H1 (cell line): ENCODE data around the gene SERPINB6. TPM values are rescaled to one million over a fixed set of nuclear protein-coding genes. Genes with fewer than 3 reads are reported as not detected.

ENCODE experiments used
- BRCA1 ChIP-seq: IDR thresholded peaks from 2 replicates; pipeline ENCODE4 v1.6.1; 2012; ENCODE audit warnings: low read depth, low read length, improper control_type of control experiment
- CREB1 ChIP-seq: IDR thresholded peaks from 2 replicates; pipeline ENCODE4 v1.6.1; 2012; ENCODE audit warnings: inconsistent platforms
- EGR1 ChIP-seq: IDR thresholded peaks from 2 replicates; pipeline ENCODE4 v1.6.1; 2011; ENCODE audit warnings: low read depth, low read length, borderline replicate concordance
- GABPA ChIP-seq: IDR thresholded peaks from 2 replicates; pipeline ENCODE4 v1.6.1; 2011; ENCODE audit warnings: mild to moderate bottlenecking, low read length, moderate library complexity, borderline replicate concordance; ENCODE audit not compliant: insufficient read depth
- GTF2F1 ChIP-seq: IDR thresholded peaks from 2 replicates; pipeline ENCODE4 v1.6.1; 2012; ENCODE audit warnings: low read depth, low read length, improper control_type of control experiment, borderline replicate concordance
- POLR2A ChIP-seq, 2 experiments: IDR thresholded peaks; 1 replicate in 1 of 2; 2 replicates in 1 of 2; pipeline ENCODE4 v1.6.1; 2011; ENCODE audit warnings: low read depth in 2 of 2, low read length in 2 of 2, mild to moderate bottlenecking in 2 of 2; ENCODE audit errors: control extremely low read depth in 1 of 2
- SIRT6 ChIP-seq: IDR thresholded peaks from one replicate; pipeline ENCODE4 v1.7.1; 2012; ENCODE audit warnings: low read length, inconsistent platforms
- TCF12 ChIP-seq: IDR thresholded peaks from 2 replicates; pipeline ENCODE4 v1.6.1; 2011; ENCODE audit warnings: low read depth, mild to moderate bottlenecking, low read length
- ZNF274 ChIP-seq: IDR thresholded peaks from 2 replicates; pipeline ENCODE4 v1.7.0; 2012; ENCODE audit warnings: low read length, borderline replicate concordance; ENCODE audit errors: extremely low read depth
- polyA plus RNA-seq, 7 experiments: library from polyadenylated mRNA; depleted of rRNA in 3 of 7; stranded (reverse) in 5 of 7; unstranded in 2 of 7; fragments of >200 nt in 5 of 7; fragments of 200-250 nt in 2 of 7; gene quantifications; 1 replicate in 5 of 7; 2 replicates in 1 of 7; 4 replicates in 1 of 7; pipeline versions ENCODE4 v1.2.1 to v1.2.3, GENCODE V29; 2011 to 2013; ENCODE audit warnings: missing spikeins in 2 of 7, mixed read lengths in 2 of 7
- total RNA-seq: library from RNA; stranded (reverse); fragmentation: NEBNext Ultra II Directional; extraction: Animal tissue kit (Norgen Biotek cat#: 25700); gene quantifications from 2 replicates; pipeline ENCODE4 v1.2.1, GENCODE V29; 2021
- TF ChIP-seq, protein P1 (sequence below): IDR thresholded peaks from 2 replicates; pipeline ENCODE4 v1.6.1; 2012; ENCODE audit warnings: low read length, inconsistent platforms

Gene SERPINB6
- total and polyA plus RNA-seq, 2 of the 8 experiments (the other 6 are each of a cell fraction or from before 2014, with no cell fraction given): 27.2 to 29.4 TPM

DNA sequence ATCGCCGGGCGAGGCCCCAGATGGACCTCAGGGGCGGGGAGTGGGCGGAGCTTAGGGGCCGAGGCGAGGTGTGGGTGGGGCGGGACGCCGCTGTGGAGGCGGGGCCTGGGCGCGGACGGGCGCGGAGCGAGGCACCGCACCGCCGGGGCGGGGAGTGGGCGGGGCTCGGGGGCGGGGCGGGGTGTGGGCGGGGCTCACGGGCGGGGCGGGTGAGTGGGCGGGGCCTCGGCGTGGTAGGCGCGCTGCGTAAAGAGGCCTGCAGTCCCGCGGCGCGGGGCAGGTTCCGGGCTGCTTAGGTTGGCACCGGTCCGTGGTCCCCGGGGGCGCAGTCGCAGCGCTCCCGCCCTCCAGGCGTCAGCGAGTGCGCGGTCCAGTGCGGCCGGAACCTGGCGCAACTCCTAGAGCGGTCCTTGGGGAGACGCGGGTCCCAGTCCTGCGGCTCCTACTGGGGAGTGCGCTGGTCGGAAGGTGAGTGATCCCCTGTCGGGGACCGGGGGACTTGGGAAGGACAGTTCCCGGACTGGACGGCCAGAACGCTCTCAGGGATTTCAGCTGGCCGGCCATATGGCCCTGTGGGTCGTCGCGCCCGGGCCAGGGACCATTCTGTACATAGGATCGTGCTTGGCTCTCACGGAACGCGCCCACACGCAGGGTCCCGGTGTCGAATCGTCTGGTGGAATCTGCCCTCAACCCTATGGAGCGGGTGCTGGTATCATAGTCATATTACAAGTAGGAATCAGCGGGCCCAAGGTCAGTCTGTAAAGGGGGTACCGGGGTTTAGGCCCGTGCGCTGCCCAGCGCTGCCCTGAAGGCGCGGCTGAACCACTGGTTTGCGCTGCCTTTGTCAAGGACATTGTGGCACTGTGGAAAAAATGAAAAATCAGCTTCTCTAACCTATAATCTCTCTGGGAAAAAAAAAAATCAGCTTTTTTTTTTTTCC is 28.5 kb upstream of the SERPINB6 start, which contains the start of gene NQO2 (continued):
- TF ChIP-seq TCF12 (no peak), GTF2F1 (no peak), ZNF274 (no peak), POLR2A (IDR thresholded peaks at IDR 0.05; ENCODE audit: control extremely low read depth in 1 of 2, low read depth in 2 of 2, low read length in 2 of 2) (peak; percentile 70 to 91), EGR1 (no peak), CREB1 (0 out of 2 replicates have a peak, but pooled peaks have one; percentile 34), BRCA1 (no peak), GABPA (no peak), SIRT6 (no peak)
- TF ChIP-seq, protein P1, sequence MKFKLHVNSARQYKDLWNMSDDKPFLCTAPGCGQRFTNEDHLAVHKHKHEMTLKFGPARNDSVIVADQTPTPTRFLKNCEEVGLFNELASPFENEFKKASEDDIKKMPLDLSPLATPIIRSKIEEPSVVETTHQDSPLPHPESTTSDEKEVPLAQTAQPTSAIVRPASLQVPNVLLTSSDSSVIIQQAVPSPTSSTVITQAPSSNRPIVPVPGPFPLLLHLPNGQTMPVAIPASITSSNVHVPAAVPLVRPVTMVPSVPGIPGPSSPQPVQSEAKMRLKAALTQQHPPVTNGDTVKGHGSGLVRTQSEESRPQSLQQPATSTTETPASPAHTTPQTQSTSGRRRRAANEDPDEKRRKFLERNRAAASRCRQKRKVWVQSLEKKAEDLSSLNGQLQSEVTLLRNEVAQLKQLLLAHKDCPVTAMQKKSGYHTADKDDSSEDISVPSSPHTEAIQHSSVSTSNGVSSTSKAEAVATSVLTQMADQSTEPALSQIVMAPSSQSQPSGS: no peak
